CD4-positive, alpha-beta T cell treated with Interleukin-2 at 100 ng/mL for 4 hours (primary cell): ENCODE results near the gene INPP5A.
"Not testable (repeated sequence)": the region's sequence is repeated elsewhere in the genome, so short reads cannot be mapped to it uniquely, and the experiment has no call there.

Experiments
- DNase-seq: peaks from one replicate; pipeline ENCODE4 v3.0.0-alpha.2; 2020; ENCODE audit warnings: low spot score

The INPP5A gene

DNA sequence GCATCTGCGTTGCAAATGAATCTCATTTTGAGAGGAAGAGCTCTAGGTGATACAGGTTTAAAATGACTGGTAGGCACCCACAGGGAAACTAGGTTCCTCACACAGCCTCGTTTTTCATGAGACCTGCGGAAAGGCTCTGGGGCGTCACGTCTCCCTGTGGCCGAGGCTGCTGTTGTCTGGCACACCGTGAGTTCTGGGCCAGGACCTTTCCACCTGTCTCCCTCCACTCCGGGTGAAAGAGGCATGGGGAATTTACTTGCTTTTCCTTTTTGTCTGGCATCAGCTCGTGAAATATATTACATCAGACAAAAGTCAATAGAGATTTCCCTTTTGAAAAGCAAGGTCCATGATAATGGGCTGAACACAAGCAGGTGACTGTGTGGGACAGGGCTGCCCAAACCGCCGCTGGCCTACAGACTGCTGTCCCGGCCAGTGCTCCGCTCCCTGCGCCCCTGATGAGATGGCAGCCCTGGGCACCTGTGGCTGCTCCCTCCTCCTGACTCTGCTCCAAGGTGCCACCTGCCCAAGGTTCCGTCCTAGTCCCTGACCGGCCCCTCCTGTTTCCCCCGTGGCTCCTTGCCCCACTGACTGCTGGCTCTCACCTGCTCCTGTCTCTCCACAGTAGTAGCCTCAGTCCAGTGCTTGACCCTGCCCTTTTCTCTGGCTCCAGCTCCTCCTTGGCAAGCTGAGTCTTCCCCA is 138.8 kb downstream of the INPP5A start:
- no peak for DNase-seq

GRCh38 chr10:132677096-132677472 is 139.5 kb downstream of the INPP5A start:
- DNase-seq, result no peak

DNA sequence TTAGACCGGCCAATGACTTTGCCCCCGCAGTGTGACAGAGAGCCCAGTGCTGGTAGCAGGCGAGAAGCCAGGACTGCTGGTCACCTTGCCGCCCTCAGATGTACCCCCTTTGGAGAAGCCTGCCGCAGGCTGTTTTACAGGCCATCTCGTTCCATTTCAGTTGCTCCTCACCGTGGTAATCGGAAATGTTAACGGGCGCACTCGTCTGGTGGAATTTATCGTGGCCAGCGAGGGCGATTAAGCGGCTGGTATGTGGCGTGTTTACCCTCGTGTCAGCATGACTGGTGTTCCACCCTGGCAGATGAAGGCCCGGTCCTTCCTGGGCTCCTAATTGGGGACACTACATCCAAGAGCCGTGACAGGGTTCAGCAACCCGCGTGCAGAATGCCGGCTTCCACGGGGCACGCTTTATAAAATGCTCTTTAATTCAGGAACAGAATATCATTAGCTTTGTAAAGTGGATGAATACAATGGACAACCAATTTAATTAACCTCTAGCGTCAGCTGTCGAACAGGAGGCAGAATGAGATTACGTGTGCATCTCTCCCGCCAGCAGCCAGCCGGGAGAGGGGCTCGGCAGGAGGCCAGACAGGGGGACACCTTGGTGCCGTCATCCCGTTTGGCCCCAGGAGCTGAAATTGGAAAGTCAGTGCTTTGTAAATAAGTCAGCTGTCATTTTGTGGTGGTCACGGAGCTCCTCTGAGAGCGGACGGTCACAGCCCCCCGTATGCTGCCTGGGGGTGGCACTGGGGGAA is 140.1 kb downstream of the INPP5A start:
- DNase-seq, result no peak

- no peak for DNase-seq
Observed at GRCh38 chr10:132678436-132679216, 141.0 kb downstream of the INPP5A start.

DNA sequence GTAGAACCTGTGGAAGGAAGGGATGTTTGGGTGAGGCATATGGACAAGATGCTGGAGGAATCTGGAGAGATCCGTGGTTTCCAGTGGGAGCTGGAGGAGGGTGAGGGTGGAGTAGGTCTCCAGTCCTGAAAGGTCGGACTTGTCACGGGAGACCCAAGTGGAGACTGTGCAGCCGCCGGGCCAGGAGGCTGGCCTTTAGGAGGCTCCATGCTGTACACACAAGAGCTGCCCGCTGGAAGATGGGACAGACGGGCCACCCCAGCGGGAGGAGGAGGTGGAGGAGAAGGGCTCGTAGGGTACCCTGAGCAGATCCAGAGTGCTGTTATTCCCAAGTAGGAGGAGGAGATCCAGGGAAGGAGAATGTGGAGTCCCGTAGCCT is 141.6 kb downstream of the INPP5A start:
- no peak for DNase-seq

DNA sequence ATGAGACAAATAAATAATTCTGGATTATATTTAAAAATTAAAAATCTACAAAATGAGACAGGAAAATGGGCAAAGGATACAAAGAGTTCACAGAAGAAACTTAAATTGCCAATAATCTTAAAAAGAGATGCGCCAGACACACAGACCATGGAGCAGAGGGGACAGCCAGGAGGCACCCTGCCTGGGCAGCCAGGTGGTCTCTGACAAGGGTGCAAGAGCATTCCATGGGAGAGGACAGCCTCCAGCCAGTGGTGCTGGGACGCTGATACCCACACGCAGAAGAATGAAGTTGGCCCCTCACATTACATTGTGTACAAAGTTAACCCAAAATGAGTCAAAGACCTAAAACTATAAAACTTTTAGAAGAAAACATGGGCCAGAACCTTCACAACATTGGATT is 142.1 kb downstream of the INPP5A start:
- DNase-seq, result no peak

DNA sequence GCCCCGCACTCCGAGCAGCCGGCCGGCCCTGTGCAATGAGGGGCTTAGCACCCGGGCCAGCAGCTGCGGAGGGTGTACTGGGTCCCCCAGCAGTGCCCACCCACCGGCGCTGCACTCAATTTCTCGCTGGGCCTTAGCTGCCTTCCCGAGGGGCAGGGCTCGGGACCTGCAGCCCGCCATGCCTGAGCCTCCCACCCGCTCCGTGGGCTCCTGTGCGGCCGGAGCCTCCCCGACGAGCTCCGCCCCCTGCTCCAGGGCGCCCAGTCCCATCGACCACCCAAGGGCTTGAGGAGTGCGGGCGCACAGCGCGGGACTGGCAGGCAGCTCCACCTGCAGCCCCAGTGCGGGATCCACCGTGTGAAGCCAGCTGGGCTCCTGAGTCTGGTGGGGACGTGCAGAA is 143.2 kb downstream of the INPP5A start:
- DNase-seq, result not testable (repeated sequence)

- DNase-seq, result no peak
Observed at GRCh38 chr10:132681858-132682755, 144.5 kb downstream of the INPP5A start.

GRCh38 chr10:132684164-132684891 is 146.7 kb downstream of the INPP5A start:
- DNase-seq, result peak; percentile 39

GRCh38 chr10:132685101-132685891 is 147.7 kb downstream of the INPP5A start:
- no peak for DNase-seq

GRCh38 chr10:132685921-132686680 is 148.5 kb downstream of the INPP5A start:
- DNase-seq, result no peak

GRCh38 chr10:132687181-132687892 is 149.8 kb downstream of the INPP5A start:
- no peak for DNase-seq

DNA sequence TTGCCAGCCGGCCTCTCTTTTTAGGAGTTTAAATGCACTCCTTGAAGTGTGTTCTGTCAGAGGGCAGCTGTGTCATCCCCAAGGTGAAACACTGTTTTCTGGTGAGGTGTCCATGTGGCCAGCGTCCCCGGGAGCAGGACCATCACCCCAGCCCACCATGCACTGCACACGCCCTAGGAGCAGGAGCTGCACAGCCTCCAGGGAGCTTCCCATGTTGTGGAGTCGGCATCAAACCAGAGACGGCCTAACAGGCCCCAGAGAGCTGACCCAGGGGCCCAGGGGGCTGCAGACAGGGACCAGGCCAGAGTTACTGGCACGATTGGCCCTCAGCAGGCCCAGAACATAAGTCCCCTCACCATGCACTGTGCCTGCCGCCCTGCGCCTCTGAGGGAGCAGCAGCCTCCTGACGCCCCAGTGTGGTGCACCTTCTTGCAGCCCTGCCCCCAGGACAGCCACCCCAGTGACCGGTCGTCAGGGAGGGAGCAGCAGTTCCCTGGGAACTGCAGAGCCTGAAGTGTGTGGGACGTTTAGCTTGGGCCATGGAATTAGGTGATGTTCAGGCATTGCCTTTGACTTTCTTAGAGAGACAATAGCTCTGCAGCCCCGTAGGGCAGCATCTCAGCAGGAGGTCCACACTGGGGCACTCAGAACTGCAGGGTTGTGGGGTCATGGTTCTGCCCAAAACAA is 150.4 kb downstream of the INPP5A start:
- DNase-seq, result no peak

- no peak for DNase-seq
Observed at GRCh38 chr10:132688580-132689420, 151.2 kb downstream of the INPP5A start.

DNA sequence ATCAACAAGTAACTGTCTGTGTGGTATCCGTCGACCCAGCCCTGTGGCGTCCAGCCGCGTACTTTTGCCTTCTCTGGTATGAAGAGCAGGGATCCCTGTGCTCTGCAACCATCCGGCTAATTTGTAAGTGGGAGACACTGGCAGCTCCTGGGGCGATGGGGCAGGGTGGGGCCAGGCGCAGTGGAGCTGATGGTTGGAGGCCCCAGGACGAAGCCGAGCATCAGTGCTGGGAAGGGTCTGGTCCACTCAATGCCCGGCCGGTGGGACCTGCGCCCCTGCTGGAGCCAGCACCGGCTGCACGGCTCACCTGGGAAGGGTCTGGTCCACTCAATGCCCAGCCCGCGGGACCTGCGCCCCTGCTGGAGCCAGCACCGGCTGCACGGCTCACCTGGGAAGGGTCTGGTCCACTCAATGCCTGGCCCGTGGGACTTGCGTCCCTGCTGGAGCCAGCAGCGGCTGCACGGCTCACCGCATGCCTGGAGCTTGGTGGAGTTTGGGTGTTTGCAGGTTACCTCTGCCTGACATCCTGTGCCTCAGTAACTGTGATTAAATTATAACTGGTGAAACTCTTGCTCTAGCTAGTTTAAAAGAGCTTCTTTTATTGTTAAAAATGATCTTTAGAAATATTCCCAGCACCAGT is 152.3 kb downstream of the INPP5A start:
- DNase-seq, result no peak

- no peak for DNase-seq
Observed at GRCh38 chr10:132690401-132690800, 152.8 kb downstream of the INPP5A start.
